Measurements from ENCODE around the gene RNF144A. TPM values are rescaled to one million over a fixed set of nuclear protein-coding genes. Genes with fewer than 3 reads are reported as not detected.
"Not testable (repeated sequence)": the region's sequence is repeated elsewhere in the genome, so short reads cannot be mapped to it uniquely, and the experiment has no call there.

The RNF144A gene
- polyA plus RNA-seq, 4 donors: 1.4 to 5.0 (median 2.7) TPM

- Histone ChIP-seq H3K27me3 (ENCODE audit: control insufficient read depth in 3 of 3, insufficient read depth in 3 of 3, low read length in 3 of 3) (no peaks in the 10 kb centered on the region), H3K9me3 (ENCODE audit: control insufficient read depth in 2 of 2, insufficient read depth in 1 of 2, low read depth in 1 of 2, low read length in 1 of 2) (no peaks in the 10 kb centered on the region)
Observed at GRCh38 chr2:6893876-6894482, 23.2 kb upstream of the RNF144A start.

GRCh38 chr2:6896930-6897759 lies 20.1 kb upstream of the RNF144A start:
- Histone ChIP-seq H3K27me3 (ENCODE audit: control insufficient read depth in 3 of 3, insufficient read depth in 3 of 3, low read length in 3 of 3) (no peaks in the 10 kb centered on the region), H3K36me3 (ENCODE audit: control insufficient read depth in 3 of 3, insufficient read depth in 2 of 3, low read depth in 1 of 3, low read length in 3 of 3) (peaks cover 0 to 5% (median 2%) of the 10 kb centered on the region in 3 donors), H3K9me3 (ENCODE audit: control insufficient read depth in 2 of 2, insufficient read depth in 1 of 2, low read depth in 1 of 2, low read length in 1 of 2) (no peaks in the 10 kb centered on the region), H3K4me1 (ENCODE audit: control insufficient read depth in 3 of 3, insufficient read depth in 2 of 3, low read depth in 1 of 3, low read length in 2 of 3) (no peaks in the 10 kb centered on the region), H3K27ac (ENCODE audit: low read depth in 1 of 3, low read length in 2 of 3) (no peak overlapping the region), H3K4me3 (ENCODE audit: low read depth in 1 of 3, low read length in 3 of 3) (no peak overlapping the region)
- WGBS, 3 donors: 72 to 75% (median 74%) methylated on average over 5 of the region's 5 CpGs
- DNase-seq (peak; percentile 44 to 49), FAIRE-seq (peak; percentile 61)

More at GRCh38 chr2:6893876-6894482, 23.2 kb upstream of the RNF144A start:
- Histone ChIP-seq H3K27ac (ENCODE audit: low read depth in 1 of 3, low read length in 2 of 3) (no peak overlapping the region), H3K4me1 (ENCODE audit: control insufficient read depth in 3 of 3, insufficient read depth in 2 of 3, low read depth in 1 of 3, low read length in 2 of 3) (no peaks in the 10 kb centered on the region), H3K36me3 (ENCODE audit: control insufficient read depth in 3 of 3, insufficient read depth in 2 of 3, low read depth in 1 of 3, low read length in 3 of 3) (peaks cover 0 to 6% (median 2%) of the 10 kb centered on the region in 3 donors), H3K4me3 (ENCODE audit: low read depth in 1 of 3, low read length in 3 of 3) (no peak overlapping the region)
- DNase-seq (no peak), FAIRE-seq (no peak)
- WGBS, 3 donors: 73 to 86% (median 75%) methylated on average over 2 of the region's 2 CpGs

- WGBS, 3 donors: 95 to 97% (median 95%) methylated on average over 2 of the region's 2 CpGs
- H3K36me3 ChIP-seq (ENCODE audit: control insufficient read depth in 3 of 3, insufficient read depth in 2 of 3, low read depth in 1 of 3, low read length in 3 of 3); H3K9me3 ChIP-seq (ENCODE audit: control insufficient read depth in 2 of 2, insufficient read depth in 1 of 2, low read depth in 1 of 2, low read length in 1 of 2); H3K4me1 ChIP-seq (ENCODE audit: control insufficient read depth in 3 of 3, insufficient read depth in 2 of 3, low read depth in 1 of 3, low read length in 2 of 3); H3K27ac ChIP-seq (ENCODE audit: low read depth in 1 of 3, low read length in 2 of 3); DNase-seq; H3K4me3 ChIP-seq (ENCODE audit: low read depth in 1 of 3, low read length in 3 of 3); H3K27me3 ChIP-seq (ENCODE audit: control insufficient read depth in 3 of 3, insufficient read depth in 3 of 3, low read length in 3 of 3); FAIRE-seq: not testable (repeated sequence)
Observed at GRCh38 chr2:6902581-6902980, 14.6 kb upstream of the RNF144A start.

- Histone ChIP-seq H3K4me3 (ENCODE audit: low read depth in 1 of 3, low read length in 3 of 3) (no peak overlapping the region), H3K27ac (ENCODE audit: low read depth in 1 of 3, low read length in 2 of 3) (no peak overlapping the region), H3K27me3 (ENCODE audit: control insufficient read depth in 3 of 3, insufficient read depth in 3 of 3, low read length in 3 of 3) (no peaks in the 10 kb centered on the region), H3K36me3 (ENCODE audit: control insufficient read depth in 3 of 3, insufficient read depth in 2 of 3, low read depth in 1 of 3, low read length in 3 of 3) (no peaks in the 10 kb centered on the region), H3K4me1 (ENCODE audit: control insufficient read depth in 3 of 3, insufficient read depth in 2 of 3, low read depth in 1 of 3, low read length in 2 of 3) (peaks cover 0 to 3% (median 0%) of the 10 kb centered on the region in 3 donors), H3K9me3 (ENCODE audit: control insufficient read depth in 2 of 2, insufficient read depth in 1 of 2, low read depth in 1 of 2, low read length in 1 of 2) (no peaks in the 10 kb centered on the region)
- DNase-seq (no peak), FAIRE-seq (no peak)
- 81 to 97% (median 89%) methylated on average over 1 of the region's 1 CpG for WGBS, 3 donors
Observed at GRCh38 chr2:6905668-6906067, 11.5 kb upstream of the RNF144A start.

- 19 to 54% (median 54%) methylated on average over 1 of the region's 1 CpG for WGBS, 3 donors
- no peaks in the 10 kb centered on the region for H3K27me3 ChIP-seq (ENCODE audit: control insufficient read depth in 3 of 3, insufficient read depth in 3 of 3, low read length in 3 of 3)
- no peak for FAIRE-seq
Observed at GRCh38 chr2:6906165-6906741, 11.0 kb upstream of the RNF144A start.

GRCh38 chr2:6908291-6908690 lies 8.9 kb upstream of the RNF144A start:
- no peaks in the 10 kb centered on the region for H3K9me3 ChIP-seq (ENCODE audit: control insufficient read depth in 2 of 2, insufficient read depth in 1 of 2, low read depth in 1 of 2, low read length in 1 of 2)
- WGBS, 3 donors: 85 to 95% (median 92%) methylated on average over 2 of the region's 2 CpGs
- peaks cover 0 to 3% (median 0%) of the 10 kb centered on the region in 3 donors for H3K4me1 ChIP-seq (ENCODE audit: control insufficient read depth in 3 of 3, insufficient read depth in 2 of 3, low read depth in 1 of 3, low read length in 2 of 3)
- FAIRE-seq (no peak), DNase-seq (no peak)
- no peak overlapping the region for H3K4me3 ChIP-seq (ENCODE audit: low read depth in 1 of 3, low read length in 3 of 3)
- no peaks in the 10 kb centered on the region for H3K36me3 ChIP-seq (ENCODE audit: control insufficient read depth in 3 of 3, insufficient read depth in 2 of 3, low read depth in 1 of 3, low read length in 3 of 3)
- no peaks in the 10 kb centered on the region for H3K27me3 ChIP-seq (ENCODE audit: control insufficient read depth in 3 of 3, insufficient read depth in 3 of 3, low read length in 3 of 3)
- H3K27ac ChIP-seq (ENCODE audit: low read depth in 1 of 3, low read length in 2 of 3): no peak overlapping the region

More at GRCh38 chr2:6906165-6906741, 11.0 kb upstream of the RNF144A start:
- peaks cover 0 to 3% (median 0%) of the 10 kb centered on the region in 3 donors for H3K4me1 ChIP-seq (ENCODE audit: control insufficient read depth in 3 of 3, insufficient read depth in 2 of 3, low read depth in 1 of 3, low read length in 2 of 3)
- DNase-seq: no peak
- no peaks in the 10 kb centered on the region for H3K36me3 ChIP-seq (ENCODE audit: control insufficient read depth in 3 of 3, insufficient read depth in 2 of 3, low read depth in 1 of 3, low read length in 3 of 3)
- H3K9me3 ChIP-seq (ENCODE audit: control insufficient read depth in 2 of 2, insufficient read depth in 1 of 2, low read depth in 1 of 2, low read length in 1 of 2): no peaks in the 10 kb centered on the region
- H3K27ac ChIP-seq (ENCODE audit: low read depth in 1 of 3, low read length in 2 of 3): no peak overlapping the region
- no peak overlapping the region for H3K4me3 ChIP-seq (ENCODE audit: low read depth in 1 of 3, low read length in 3 of 3)

- H3K27me3 ChIP-seq (ENCODE audit: control insufficient read depth in 3 of 3, insufficient read depth in 3 of 3, low read length in 3 of 3): no peaks in the 10 kb centered on the region
- no peaks in the 10 kb centered on the region for H3K9me3 ChIP-seq (ENCODE audit: control insufficient read depth in 2 of 2, insufficient read depth in 1 of 2, low read depth in 1 of 2, low read length in 1 of 2)
- H3K4me3 ChIP-seq (ENCODE audit: low read depth in 1 of 3, low read length in 3 of 3): no peak overlapping the region
- WGBS, 3 donors: 64 to 76% (median 72%) methylated on average over 8 of the region's 8 CpGs
- H3K4me1 ChIP-seq (ENCODE audit: control insufficient read depth in 3 of 3, insufficient read depth in 2 of 3, low read depth in 1 of 3, low read length in 2 of 3): peaks cover 0 to 3% (median 0%) of the 10 kb centered on the region in 3 donors
- FAIRE-seq (no peak), DNase-seq (peak in 1 of 2 donors; percentile 64)
- peak overlapping the region in 1 of 3 donors; percentile 45 for H3K27ac ChIP-seq (ENCODE audit: low read depth in 1 of 3, low read length in 2 of 3)
- H3K36me3 ChIP-seq (ENCODE audit: control insufficient read depth in 3 of 3, insufficient read depth in 2 of 3, low read depth in 1 of 3, low read length in 3 of 3): no peaks in the 10 kb centered on the region
Observed at GRCh38 chr2:6909431-6910385, 7.5 kb upstream of the RNF144A start.

GRCh38 chr2:6911721-6912120 lies 5.5 kb upstream of the RNF144A start:
- no peaks in the 10 kb centered on the region for H3K27me3 ChIP-seq (ENCODE audit: control insufficient read depth in 3 of 3, insufficient read depth in 3 of 3, low read length in 3 of 3)
- H3K4me1 ChIP-seq (ENCODE audit: control insufficient read depth in 3 of 3, insufficient read depth in 2 of 3, low read depth in 1 of 3, low read length in 2 of 3): peaks cover 0 to 3% (median 0%) of the 10 kb centered on the region in 3 donors
- no peaks in the 10 kb centered on the region for H3K9me3 ChIP-seq (ENCODE audit: control insufficient read depth in 2 of 2, insufficient read depth in 1 of 2, low read depth in 1 of 2, low read length in 1 of 2)
- FAIRE-seq: no peak
- no peak overlapping the region for H3K4me3 ChIP-seq (ENCODE audit: low read depth in 1 of 3, low read length in 3 of 3)
- DNase-seq: no peak
- no peak overlapping the region for H3K27ac ChIP-seq (ENCODE audit: low read depth in 1 of 3, low read length in 2 of 3)
- no peaks in the 10 kb centered on the region for H3K36me3 ChIP-seq (ENCODE audit: control insufficient read depth in 3 of 3, insufficient read depth in 2 of 3, low read depth in 1 of 3, low read length in 3 of 3)

Measured in small intestine (tissue), 7 donors.